Liver (tissue), 9 donors: ENCODE data around the gene RAB31. TPM values are rescaled to one million over a fixed set of nuclear protein-coding genes. Genes with fewer than 3 reads are reported as not detected.
A peak's percentile ranks its signal among the peaks of the same experiment; 100 is the strongest.

Experiments
- DNase-seq: peaks from one replicate; pipeline ENCODE4 v3.0.0-alpha.2; 2017; ENCODE audit warnings: low spot score
- H3K27ac ChIP-seq, 2 donors: one replicate each; pipeline ENCODE4 v1.7.0; 2013; ENCODE audit warnings: inconsistent platforms in 2 of 2, low read length in 2 of 2, control low read depth in 1 of 2, low read depth in 1 of 2, mild to moderate bottlenecking in 1 of 2
- H3K27me3 ChIP-seq, 4 donors: one replicate each; pipeline versions ENCODE4 v1.6.1 to v1.7.0; 2013; ENCODE audit warnings: low read length in 3 of 4, inconsistent platforms in 1 of 4, mild to moderate bottlenecking in 1 of 4, moderate library complexity in 1 of 4; ENCODE audit not compliant: control insufficient read depth in 4 of 4, insufficient read depth in 4 of 4
- H3K36me3 ChIP-seq, 4 donors: one replicate each; pipeline versions ENCODE4 v1.6.1 to v1.7.0; 2013; ENCODE audit warnings: low read length in 3 of 4, mild to moderate bottlenecking in 3 of 4, low read depth in 1 of 4, moderate library complexity in 1 of 4; ENCODE audit not compliant: control insufficient read depth in 4 of 4, insufficient read depth in 3 of 4
- H3K4me1 ChIP-seq, 4 donors: one replicate each; pipeline versions ENCODE4 v1.6.1 to v1.7.0; 2013; ENCODE audit warnings: low read length in 3 of 4, mild to moderate bottlenecking in 3 of 4, moderate library complexity in 1 of 4; ENCODE audit not compliant: control insufficient read depth in 4 of 4, insufficient read depth in 4 of 4
- H3K4me3 ChIP-seq, 3 donors: one replicate each; pipeline versions ENCODE4 v1.6.1 to v1.7.0; 2013; ENCODE audit warnings: low read length in 3 of 3, control low read depth in 1 of 3, low read depth in 1 of 3, mild to moderate bottlenecking in 1 of 3
- H3K9ac ChIP-seq, 2 donors: one replicate each; pipeline ENCODE4 v1.7.0; 2013; ENCODE audit warnings: low read length in 2 of 2, mild to moderate bottlenecking in 2 of 2, moderate library complexity in 2 of 2, control low read depth in 1 of 2, low read depth in 1 of 2
- H3K9me3 ChIP-seq, 4 donors: one replicate each; pipeline versions ENCODE4 v1.6.1 to v1.7.0; 2013; ENCODE audit warnings: low read length in 3 of 4; ENCODE audit not compliant: control insufficient read depth in 4 of 4
- EGR1 ChIP-seq, 2 donors: IDR thresholded peaks; 2 replicates each; pipeline ENCODE4 v1.6.1; 2016 to 2018; ENCODE audit warnings: antibody characterized with exemption in 2 of 2, low read depth in 2 of 2
- FOXA1 ChIP-seq: IDR thresholded peaks from 2 replicates; pipeline ENCODE4 v1.6.1; 2016; ENCODE audit warnings: antibody characterized with exemption
- GABPA ChIP-seq, 2 donors: IDR thresholded peaks in 1 of 2; conservative IDR thresholded peaks in 1 of 2; 2 replicates each; pipeline ENCODE4 v1.6.1; 2016; ENCODE audit warnings: antibody characterized with exemption in 2 of 2, mild to moderate bottlenecking in 1 of 2, moderate library complexity in 1 of 2
- HNF4A ChIP-seq, 2 donors: conservative IDR thresholded peaks; 2 replicates each; pipeline ENCODE4 v1.6.1; 2016; ENCODE audit warnings: antibody characterized with exemption in 2 of 2, mild to moderate bottlenecking in 2 of 2
- HNF4G ChIP-seq: IDR thresholded peaks from 2 replicates; pipeline ENCODE4 v1.6.1; 2016; ENCODE audit warnings: antibody characterized with exemption
- JUND ChIP-seq, 2 donors: IDR thresholded peaks; 2 replicates each; pipeline ENCODE4 v1.6.1; 2016; ENCODE audit warnings: antibody characterized with exemption in 2 of 2
- NR2F2 ChIP-seq: IDR thresholded peaks from 2 replicates; pipeline ENCODE4 v1.6.1; 2016; ENCODE audit warnings: antibody characterized with exemption
- RAD21 ChIP-seq, 2 donors: IDR thresholded peaks; 2 replicates each; pipeline ENCODE4 v1.6.1; 2016; ENCODE audit warnings: antibody characterized with exemption in 2 of 2, mild to moderate bottlenecking in 2 of 2
- RXRA ChIP-seq, 2 donors: IDR thresholded peaks; 2 replicates each; pipeline ENCODE4 v1.6.1; 2017 to 2018; ENCODE audit warnings: antibody characterized with exemption in 2 of 2, mild to moderate bottlenecking in 1 of 2
- SP1 ChIP-seq: IDR thresholded peaks from 2 replicates; pipeline ENCODE4 v1.6.1; 2018; ENCODE audit warnings: antibody characterized with exemption, mild to moderate bottlenecking
- YY1 ChIP-seq: IDR thresholded peaks from 2 replicates; pipeline ENCODE4 v1.6.1; 2016; ENCODE audit warnings: antibody characterized with exemption, mild to moderate bottlenecking
- WGBS: extraction: QIAGEN DNeasy Blood & Tissue Kit; methylation state at CpG from one replicate; pipeline ENCODE4 v1.1.7; 2013; 5-methylcytosine and 5-hydroxymethylcytosine counted together
- polyA plus RNA-seq, 2 donors: library from polyadenylated mRNA; stranded (reverse) in 1 of 2; unstranded in 1 of 2; fragments of 200-250 nt in 1 of 2; fragments of >200 nt in 1 of 2; fragmentation: Nextera tagmentation in 1 of 2; extraction: Ambion mirVana in 1 of 2; gene quantifications; one replicate each; pipeline versions ENCODE4 v1.2.1 to v1.2.3, GENCODE V29; 2013 to 2015
- total RNA-seq, 2 donors: library from RNA; depleted of rRNA; stranded (reverse); fragments of >200 nt; gene quantifications; one replicate each; pipeline ENCODE4 v1.2.3, GENCODE V29; 2014
- TF ChIP-seq, protein P1 (sequence below): IDR thresholded peaks from 2 replicates; pipeline ENCODE4 v1.6.1; 2016; ENCODE audit warnings: antibody characterized with exemption
- TF ChIP-seq, protein P2 (sequence below): fragments of 150-350 bp; IDR thresholded peaks from 2 replicates; pipeline ENCODE4 v1.5.1; 2017; ENCODE audit warnings: improper control_type of control experiment, low read depth, low read length; ENCODE audit not compliant: missing input control
- TF ChIP-seq, protein P3 (sequence below): IDR thresholded peaks from 2 replicates; pipeline ENCODE4 v1.6.1; 2016; ENCODE audit warnings: antibody characterized with exemption, mild to moderate bottlenecking
- TF ChIP-seq, protein P4 (sequence below): IDR thresholded peaks from 2 replicates; pipeline ENCODE4 v1.6.1; 2016; ENCODE audit warnings: antibody characterized with exemption
- TF ChIP-seq, protein P5 (sequence below): IDR thresholded peaks from 2 replicates; pipeline ENCODE4 v1.6.1; 2016; ENCODE audit warnings: antibody characterized with exemption
- donor health status: healthy.
- donor health status: healthy.
- donor health status: healthy.
- donor health status: healthy.
- donor health status: healthy.

Gene RAB31
- total and polyA plus RNA-seq, 4 donors: 3.6 to 12.8 (median 9.7) TPM

DNA sequence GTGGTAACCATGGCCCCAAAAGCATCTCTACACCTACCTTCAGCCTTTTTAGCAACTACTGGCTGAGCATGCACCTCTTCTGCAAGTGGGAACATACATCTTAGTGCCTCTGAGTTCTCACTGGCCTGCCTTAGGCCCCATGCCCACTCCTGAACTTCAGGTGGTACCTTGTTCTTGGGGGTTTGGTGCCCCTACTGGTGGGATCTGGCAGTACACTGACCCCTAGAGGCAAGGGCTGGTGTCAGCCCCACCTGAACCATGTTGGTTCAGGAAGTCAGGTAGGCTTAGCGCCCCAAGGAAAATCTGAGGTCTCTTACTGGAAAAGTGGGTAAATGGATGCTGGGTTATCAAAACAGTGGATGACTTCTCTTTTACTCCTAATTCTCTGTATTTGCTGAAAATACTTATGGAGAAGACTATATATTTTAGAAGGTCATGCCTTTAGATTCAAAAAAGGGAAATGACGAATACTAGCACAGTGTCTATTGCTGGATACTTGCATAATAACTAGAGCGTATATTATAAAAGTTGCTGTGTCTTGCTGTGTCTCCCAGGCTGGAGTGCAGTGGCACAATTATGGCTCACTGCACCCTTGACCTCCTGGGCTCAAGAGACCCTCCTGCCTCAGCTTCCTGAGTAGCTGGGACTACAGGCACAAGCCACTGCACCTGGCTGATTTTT is 84.6 kb downstream of the RAB31 start:
- 89% methylated on average over 3 of the region's 3 CpGs for WGBS

DNA sequence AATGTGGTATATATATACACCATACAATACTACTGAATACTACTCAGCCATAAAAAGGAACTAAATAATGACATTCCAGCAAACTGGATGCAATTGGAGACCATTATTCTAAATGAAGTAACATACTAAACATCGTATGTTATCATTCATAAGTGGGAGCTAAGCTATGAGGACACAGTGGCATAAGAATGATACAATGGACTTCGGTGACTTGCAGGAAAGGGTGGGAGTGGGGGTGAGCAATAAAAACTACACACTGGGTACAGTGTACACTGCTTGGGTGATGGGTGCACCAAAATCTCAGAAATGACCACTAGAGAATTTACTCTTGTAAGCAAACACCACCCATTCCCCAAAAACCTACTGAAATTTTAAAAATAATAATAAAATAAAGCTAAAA is 87.9 kb downstream of the RAB31 start:
- no peaks in the 10 kb centered on the region for H3K4me1 ChIP-seq
- H3K9me3 ChIP-seq: no peaks in the 10 kb centered on the region
- no peak for DNase-seq
- H3K27me3 ChIP-seq: no peaks in the 10 kb centered on the region
- no peak overlapping the region for H3K4me3 ChIP-seq
- no peaks in the 10 kb centered on the region for H3K36me3 ChIP-seq
- 89% methylated on average over 2 of the region's 2 CpGs for WGBS
- H3K27ac ChIP-seq: no peak overlapping the region
- no peak overlapping the region for H3K9ac ChIP-seq
- TF ChIP-seq, protein P1, sequence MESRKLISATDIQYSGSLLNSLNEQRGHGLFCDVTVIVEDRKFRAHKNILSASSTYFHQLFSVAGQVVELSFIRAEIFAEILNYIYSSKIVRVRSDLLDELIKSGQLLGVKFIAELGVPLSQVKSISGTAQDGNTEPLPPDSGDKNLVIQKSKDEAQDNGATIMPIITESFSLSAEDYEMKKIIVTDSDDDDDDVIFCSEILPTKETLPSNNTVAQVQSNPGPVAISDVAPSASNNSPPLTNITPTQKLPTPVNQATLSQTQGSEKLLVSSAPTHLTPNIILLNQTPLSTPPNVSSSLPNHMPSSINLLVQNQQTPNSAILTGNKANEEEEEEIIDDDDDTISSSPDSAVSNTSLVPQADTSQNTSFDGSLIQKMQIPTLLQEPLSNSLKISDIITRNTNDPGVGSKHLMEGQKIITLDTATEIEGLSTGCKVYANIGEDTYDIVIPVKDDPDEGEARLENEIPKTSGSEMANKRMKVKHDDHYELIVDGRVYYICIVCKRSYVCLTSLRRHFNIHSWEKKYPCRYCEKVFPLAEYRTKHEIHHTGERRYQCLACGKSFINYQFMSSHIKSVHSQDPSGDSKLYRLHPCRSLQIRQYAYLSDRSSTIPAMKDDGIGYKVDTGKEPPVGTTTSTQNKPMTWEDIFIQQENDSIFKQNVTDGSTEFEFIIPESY: no peak
- TF ChIP-seq HNF4A (conservative IDR thresholded peaks at IDR 0.05): no peak
- no peak for TF ChIP-seq NR2F2
- TF ChIP-seq YY1: no peak
- no peak for TF ChIP-seq EGR1 (IDR thresholded peaks at IDR 0.05; ENCODE audit: low read depth in 2 of 2)
- no peak for TF ChIP-seq RAD21 (IDR thresholded peaks at IDR 0.05)
- TF ChIP-seq FOXA1: no peak
- no peak for TF ChIP-seq JUND (IDR thresholded peaks at IDR 0.05)
- no peak for TF ChIP-seq RXRA (IDR thresholded peaks at IDR 0.05)
- no peak for TF ChIP-seq GABPA (IDR thresholded peaks at IDR 0.05 in 1 of 2, conservative IDR thresholded peaks at IDR 0.05 in 1 of 2)
- no peak for TF ChIP-seq SP1
- no peak for TF ChIP-seq HNF4G

More for the DNA sequence above, 84.6 kb downstream of the RAB31 start:
- DNase-seq: peak; percentile 77
- Histone ChIP-seq H3K4me1 (no peaks in the 10 kb centered on the region), H3K9me3 (no peaks in the 10 kb centered on the region), H3K9ac (no peak overlapping the region), H3K27me3 (no peaks in the 10 kb centered on the region), H3K27ac (peak overlapping the region in 1 of 2 donors; percentile 12), H3K36me3 (no peaks in the 10 kb centered on the region), H3K4me3 (no peak overlapping the region)
- TF ChIP-seq, protein P2, sequence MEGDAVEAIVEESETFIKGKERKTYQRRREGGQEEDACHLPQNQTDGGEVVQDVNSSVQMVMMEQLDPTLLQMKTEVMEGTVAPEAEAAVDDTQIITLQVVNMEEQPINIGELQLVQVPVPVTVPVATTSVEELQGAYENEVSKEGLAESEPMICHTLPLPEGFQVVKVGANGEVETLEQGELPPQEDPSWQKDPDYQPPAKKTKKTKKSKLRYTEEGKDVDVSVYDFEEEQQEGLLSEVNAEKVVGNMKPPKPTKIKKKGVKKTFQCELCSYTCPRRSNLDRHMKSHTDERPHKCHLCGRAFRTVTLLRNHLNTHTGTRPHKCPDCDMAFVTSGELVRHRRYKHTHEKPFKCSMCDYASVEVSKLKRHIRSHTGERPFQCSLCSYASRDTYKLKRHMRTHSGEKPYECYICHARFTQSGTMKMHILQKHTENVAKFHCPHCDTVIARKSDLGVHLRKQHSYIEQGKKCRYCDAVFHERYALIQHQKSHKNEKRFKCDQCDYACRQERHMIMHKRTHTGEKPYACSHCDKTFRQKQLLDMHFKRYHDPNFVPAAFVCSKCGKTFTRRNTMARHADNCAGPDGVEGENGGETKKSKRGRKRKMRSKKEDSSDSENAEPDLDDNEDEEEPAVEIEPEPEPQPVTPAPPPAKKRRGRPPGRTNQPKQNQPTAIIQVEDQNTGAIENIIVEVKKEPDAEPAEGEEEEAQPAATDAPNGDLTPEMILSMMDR: peak; percentile 40
- TF ChIP-seq, protein P3, sequence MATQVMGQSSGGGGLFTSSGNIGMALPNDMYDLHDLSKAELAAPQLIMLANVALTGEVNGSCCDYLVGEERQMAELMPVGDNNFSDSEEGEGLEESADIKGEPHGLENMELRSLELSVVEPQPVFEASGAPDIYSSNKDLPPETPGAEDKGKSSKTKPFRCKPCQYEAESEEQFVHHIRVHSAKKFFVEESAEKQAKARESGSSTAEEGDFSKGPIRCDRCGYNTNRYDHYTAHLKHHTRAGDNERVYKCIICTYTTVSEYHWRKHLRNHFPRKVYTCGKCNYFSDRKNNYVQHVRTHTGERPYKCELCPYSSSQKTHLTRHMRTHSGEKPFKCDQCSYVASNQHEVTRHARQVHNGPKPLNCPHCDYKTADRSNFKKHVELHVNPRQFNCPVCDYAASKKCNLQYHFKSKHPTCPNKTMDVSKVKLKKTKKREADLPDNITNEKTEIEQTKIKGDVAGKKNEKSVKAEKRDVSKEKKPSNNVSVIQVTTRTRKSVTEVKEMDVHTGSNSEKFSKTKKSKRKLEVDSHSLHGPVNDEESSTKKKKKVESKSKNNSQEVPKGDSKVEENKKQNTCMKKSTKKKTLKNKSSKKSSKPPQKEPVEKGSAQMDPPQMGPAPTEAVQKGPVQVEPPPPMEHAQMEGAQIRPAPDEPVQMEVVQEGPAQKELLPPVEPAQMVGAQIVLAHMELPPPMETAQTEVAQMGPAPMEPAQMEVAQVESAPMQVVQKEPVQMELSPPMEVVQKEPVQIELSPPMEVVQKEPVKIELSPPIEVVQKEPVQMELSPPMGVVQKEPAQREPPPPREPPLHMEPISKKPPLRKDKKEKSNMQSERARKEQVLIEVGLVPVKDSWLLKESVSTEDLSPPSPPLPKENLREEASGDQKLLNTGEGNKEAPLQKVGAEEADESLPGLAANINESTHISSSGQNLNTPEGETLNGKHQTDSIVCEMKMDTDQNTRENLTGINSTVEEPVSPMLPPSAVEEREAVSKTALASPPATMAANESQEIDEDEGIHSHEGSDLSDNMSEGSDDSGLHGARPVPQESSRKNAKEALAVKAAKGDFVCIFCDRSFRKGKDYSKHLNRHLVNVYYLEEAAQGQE: no peak
- TF ChIP-seq JUND (IDR thresholded peaks at IDR 0.05): no peak
- TF ChIP-seq EGR1 (IDR thresholded peaks at IDR 0.05; ENCODE audit: low read depth in 2 of 2): no peak
- no peak for TF ChIP-seq YY1
- no peak for TF ChIP-seq FOXA1
- TF ChIP-seq, protein P1: no peak
- TF ChIP-seq, protein P4, sequence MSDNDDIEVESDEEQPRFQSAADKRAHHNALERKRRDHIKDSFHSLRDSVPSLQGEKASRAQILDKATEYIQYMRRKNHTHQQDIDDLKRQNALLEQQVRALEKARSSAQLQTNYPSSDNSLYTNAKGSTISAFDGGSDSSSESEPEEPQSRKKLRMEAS: no peak
- TF ChIP-seq, protein P5, sequence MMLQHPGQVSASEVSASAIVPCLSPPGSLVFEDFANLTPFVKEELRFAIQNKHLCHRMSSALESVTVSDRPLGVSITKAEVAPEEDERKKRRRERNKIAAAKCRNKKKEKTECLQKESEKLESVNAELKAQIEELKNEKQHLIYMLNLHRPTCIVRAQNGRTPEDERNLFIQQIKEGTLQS: no peak
- TF ChIP-seq RAD21 (IDR thresholded peaks at IDR 0.05): peak in 1 of 2 donors; percentile 62
- TF ChIP-seq RXRA (IDR thresholded peaks at IDR 0.05): no peak
